Hematopoietic multipotent progenitor cell (in vitro differentiated cells): ENCODE results near the gene PLEKHA5. TPM values are rescaled to one million over a fixed set of nuclear protein-coding genes. Genes with fewer than 3 reads are reported as not detected.
"Not testable (repeated sequence)": the region's sequence is repeated elsewhere in the genome, so short reads cannot be mapped to it uniquely, and the experiment has no call there.

Experiments used
- DNase-seq, 3 donors: peaks; one replicate each; pipeline ENCODE4 v3.0.0-alpha.2; 2011 to 2015; ENCODE audit warnings: low read depth in 2 of 3, low spot score in 2 of 3
- total RNA-seq: library from RNA; depleted of rRNA; stranded (reverse); fragments of >200 nt; gene quantifications from one replicate; pipeline ENCODE4 v1.2.3, GENCODE V29; 2012

PLEKHA5 gene
- total RNA-seq, 1 donor: 14.5 TPM

DNA sequence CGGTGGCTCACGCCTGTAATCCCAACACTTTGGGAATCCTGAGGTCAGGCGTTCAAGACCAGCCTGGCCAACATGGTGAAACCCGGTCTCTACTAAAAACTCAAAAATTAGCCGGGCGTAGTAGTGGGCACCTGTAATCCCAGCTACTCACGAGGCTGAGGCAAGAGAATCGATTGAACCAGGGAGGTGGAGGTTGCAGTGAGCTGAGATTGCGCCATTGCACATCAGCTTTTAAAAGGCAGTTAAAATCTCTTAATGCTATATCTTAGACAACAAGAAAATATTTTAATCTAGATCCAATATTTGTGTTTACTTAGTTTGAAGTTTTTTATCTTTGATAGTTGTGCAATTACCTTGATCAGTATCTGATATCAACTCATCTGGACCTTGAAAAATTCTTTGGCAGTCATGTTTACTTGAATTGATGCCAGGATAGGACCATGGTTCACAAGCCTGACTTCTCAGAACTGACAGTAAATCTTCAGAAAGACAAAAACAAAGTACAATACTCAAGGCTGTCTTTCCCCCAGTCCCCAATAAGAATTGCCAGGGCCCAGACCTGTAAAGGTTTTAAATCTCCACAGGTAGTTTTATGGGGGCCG lies 174.7 kb downstream of the PLEKHA5 start:
- no peak for DNase-seq

DNA sequence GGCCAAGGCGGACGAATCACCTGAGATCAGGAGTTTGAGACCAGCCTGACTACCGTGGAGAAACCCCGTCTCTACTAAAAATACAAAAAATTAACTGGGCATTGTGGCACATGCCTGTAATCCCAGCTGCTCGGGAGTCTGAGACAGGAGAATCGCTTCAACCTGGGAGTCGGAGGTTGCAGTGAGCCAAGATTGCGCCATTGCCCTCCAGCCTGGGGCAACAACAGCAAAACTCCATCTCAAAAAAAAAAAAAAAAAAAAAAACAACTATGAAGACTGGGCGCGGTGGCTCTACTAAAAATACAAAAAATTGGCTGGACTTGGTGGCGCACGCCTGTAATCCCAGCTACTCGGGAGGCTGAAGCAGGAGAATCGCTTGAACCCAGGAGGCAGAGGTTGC lies 176.1 kb downstream of the PLEKHA5 start:
- not testable (repeated sequence) for DNase-seq

DNA sequence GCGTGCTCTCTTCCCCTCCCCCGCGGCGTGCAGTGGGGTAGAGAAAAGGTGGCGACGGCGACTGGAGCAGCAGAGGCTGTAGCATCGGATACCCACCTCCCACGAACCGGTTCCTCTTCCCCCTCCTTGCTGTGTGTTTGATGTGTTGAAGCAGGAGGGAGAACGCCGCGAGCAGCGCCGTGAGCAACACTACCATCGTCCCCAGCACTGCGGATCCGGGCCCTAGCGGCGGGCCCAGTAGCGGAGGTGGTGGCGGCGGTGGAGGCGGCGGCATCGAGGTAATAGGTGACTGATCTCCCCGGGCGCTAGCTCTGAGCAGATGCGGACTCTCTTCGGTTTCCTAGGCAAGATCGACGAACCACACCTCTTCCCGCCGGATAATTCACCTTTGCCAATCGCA lies 176.8 kb downstream of the PLEKHA5 start:
- DNase-seq: no peak

DNA sequence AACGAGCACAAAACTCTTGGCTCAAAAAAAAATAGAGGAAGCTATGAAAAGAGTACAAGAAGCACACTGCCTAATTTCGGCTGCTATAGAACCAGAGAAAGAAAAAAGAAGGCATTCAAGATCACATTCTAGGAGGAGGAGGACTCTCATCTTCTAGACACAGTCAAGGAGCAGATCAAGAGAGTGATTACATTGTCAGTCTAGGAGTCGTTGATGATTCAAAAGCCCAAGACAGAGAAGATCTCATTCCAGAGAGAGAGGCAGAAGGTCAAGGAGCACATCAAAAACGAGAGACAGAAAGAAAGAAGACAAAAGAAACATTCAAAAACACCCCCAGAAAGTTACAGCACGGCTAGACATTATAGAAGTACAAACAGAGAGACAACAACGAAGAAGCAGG lies 177.9 kb downstream of the PLEKHA5 start:
- no peak for DNase-seq

DNA sequence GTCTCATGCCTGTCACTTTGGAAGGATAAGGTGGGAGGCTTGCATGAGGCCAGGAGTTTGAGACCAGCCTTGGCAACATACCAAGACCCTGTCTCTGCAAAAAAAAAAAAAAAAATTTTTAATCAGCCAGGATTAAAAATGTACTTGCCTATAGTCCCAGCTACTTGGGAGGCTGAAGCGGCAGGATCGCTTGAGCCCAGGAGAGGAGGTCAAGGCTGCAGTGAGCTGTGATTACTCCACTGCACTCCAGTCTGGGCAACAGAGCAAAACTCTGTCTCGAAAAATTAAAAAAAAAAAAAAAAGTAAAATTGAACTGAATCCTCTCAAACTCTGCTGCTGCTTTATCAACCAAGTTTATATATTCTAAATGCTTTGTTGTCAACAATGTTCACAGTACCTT lies 181.6 kb downstream of the PLEKHA5 start:
- no peak for DNase-seq

DNA sequence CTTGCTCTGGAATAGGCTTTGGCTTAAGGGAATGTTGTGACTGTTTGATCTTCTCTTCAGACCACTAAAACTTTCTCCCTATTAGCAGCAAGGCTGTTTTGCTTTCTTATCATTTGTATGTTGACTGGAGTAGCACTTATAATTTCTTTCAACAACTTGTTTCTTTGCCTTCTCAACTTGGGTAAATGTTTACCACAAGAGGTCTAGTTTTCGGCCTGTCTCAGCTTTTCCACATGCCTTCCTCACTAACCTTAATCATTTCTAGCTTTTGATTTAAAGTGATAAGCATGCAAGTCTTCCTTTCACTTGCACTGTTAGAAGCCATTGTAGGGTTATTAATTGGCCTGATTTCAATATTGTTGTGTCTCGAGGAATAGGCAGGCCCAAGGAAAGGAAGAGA lies 183.1 kb downstream of the PLEKHA5 start:
- DNase-seq: no peak

DNA sequence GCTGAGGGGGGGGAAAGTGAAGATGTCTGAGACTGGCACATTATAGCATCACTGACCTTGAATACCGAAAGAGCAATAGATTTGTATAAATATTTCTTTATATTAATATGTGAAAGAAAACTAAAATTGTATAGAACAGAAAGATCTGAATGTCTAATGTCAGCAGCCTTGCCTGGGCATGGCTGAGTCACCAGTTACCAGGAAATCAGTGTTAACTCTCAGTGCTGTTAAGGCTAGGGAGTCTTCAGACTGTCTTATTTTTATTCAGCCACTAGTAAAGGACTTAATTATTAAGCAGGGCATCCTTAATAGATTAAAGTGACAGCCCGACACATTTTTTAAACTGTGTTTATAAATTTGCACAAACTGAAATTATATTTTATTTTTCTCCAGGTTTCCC lies 186.9 kb downstream of the PLEKHA5 start:
- DNase-seq: no peak

DNA sequence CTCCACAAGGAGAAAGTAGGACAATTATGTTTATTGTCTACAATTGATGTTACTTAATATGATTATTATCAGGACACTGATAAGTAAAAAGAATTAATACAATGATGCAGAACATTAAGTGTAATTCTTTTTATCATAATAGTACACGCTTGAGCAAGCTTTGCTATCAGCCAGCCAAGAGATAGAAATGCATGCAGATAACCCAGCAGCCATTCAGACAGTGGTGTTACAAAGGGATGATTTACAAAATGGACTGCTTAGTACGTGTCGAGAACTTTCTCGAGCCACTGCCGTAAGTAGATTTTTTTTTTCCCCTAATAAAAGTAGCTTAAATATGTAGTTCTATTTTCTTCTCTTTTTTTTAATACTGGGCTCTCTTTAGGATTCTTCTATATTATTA lies 192.8 kb downstream of the PLEKHA5 start:
- DNase-seq: no peak

DNA sequence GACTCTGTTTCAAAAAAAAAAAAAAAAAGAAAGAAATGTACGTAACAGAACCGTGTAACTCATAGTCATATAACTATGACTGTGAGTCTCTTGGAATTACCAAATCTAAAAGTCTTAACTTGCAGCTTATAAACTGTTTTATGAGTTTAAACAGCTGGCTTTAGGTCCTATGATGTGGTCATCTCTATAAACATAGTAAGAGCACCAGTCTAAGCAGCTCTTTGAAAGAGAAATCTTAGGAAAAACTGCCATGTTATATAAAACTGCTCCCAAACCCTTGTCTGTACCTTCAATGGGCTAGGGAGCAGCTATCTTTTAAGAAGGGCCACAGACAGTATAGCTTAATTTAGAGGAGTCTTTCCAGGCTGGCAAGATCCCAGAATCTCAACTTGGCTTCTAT lies 194.3 kb downstream of the PLEKHA5 start:
- no peak for DNase-seq

DNA sequence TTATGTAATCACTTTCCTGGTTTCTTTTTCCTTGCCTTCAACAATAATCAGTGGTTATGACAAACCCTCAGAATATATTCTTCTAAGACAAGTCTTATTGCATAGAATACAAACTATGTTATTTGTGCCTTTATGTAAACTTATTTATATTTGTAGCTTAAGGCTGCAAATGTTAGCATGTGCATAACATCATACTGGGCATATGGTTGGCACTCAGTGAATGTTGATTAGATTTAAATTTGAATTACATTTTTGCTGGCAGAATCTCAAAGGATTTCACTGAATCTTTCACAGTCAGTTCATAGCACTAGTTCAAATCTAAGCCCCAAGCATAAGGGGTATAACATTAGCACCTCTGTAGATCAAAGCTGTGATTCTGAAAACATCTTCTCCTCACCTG lies 196.6 kb downstream of the PLEKHA5 start:
- DNase-seq: no peak

DNA sequence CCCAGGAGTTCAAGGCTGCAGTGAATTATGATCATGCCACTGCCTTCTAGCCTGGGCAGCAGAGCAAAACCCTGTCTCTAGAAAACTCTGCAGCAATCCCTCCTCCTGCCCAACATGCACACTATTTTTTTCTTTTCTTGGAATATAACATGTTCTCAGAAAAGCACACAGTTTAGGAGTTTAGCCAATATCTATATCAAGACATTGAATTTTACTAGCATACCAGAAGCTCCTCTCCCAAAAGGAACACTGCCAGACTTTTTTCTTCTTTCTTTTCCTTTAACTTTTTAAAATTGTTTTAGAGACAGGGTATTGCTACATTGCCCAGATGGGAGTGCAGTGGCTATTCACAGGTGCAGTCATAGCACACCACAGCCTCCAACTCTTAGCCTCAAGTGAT lies 202.7 kb downstream of the PLEKHA5 start:
- DNase-seq: no peak

DNA sequence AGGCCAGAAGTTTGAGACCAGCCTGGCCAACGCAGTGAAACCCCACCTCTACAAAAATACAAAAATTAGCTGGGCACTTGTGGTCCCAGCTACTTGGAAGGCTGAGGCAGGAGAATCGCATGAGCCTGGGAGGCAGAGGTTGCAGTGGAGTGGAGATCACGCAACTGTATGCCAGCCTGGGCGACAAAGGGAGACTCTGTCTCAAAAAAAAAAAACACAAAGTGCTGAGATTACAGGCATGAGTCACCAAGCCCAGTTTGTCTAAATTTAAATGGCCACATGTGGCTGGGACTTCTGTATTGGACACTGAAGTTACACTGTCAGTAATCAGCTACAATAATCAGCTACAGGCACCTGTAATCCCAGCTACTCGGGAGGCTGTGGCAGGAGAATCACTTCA lies 208.9 kb downstream of the PLEKHA5 start:
- DNase-seq: no peak

DNA sequence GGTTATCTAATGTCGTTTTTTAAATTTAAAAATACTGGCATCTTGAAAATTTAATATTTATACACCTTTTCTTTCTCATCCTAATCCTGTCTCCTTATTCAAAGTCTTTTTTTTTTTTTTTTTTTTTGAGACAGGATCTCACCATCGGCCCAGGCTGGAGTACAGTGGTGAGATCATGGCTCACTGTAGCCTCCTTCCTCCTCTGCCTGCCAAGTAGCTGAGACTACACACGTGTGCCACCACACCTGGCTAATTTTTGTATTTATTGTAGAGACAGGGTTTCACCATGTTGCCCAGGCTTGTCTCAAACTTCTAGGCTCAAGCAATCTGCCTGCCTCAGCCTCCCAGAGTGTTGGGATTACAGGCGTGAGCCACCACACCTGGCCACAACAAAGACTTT lies 221.3 kb downstream of the PLEKHA5 start:
- not testable (repeated sequence) for DNase-seq

DNA sequence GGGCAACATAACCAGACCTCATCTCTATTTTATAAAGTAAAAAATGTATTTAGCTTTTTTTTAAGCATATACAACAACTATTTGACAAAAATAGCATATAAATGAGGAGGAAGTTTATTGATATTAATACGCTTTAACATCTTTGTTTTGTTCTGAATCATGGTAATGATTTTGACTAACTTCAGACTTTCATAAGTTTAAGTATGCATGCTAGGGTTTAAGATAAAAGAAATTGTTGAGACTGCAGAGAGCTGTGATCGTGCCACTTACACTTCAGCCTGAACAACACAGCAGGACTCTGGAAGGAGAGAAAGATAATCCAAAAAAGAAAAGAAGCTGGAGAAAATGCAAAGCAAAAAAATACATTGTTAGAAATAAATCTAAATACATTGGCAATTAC lies 221.8 kb downstream of the PLEKHA5 start:
- DNase-seq: no peak

DNA sequence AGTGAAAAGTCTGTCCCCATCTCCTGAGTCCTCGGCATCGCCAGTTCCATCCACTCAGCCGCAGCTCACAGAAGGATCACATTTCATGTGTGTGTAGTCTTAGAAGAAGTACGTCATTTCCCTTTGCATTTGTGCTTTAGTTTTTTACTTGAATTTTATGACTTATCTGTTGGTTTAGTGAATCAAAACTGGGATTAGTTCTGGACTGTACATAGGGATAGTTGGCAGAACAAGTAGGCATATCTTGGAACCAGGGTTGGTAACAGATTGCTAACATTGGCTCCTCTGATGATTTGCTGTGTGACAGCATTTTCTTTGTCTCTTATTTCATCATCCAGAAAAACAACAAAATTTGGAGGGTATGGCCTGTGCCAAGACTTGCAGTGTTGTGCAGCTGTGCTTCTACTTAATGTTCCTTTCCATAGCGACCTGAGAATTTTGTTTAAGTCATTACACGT lies 240.2 kb downstream of the PLEKHA5 start:
- DNase-seq: no peak

DNA sequence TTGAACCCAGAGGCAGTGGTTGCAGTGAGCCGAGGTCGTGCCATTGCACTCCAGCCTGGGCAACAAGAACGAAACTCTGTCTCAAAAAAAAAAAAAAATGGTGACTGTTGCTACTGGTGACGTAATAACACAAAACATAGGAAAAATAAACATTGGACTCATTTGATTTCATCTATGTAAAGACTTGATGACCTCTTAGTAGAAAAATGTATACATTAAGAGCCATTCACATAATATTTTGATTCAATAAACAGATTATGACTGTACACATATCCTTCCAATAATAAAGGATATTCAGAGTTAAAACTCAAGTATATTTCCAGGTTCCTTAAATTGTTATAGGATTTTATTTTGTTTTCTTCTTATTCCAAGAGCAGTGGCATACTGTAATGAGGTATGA lies 244.1 kb downstream of the PLEKHA5 start:
- DNase-seq: no peak

DNA sequence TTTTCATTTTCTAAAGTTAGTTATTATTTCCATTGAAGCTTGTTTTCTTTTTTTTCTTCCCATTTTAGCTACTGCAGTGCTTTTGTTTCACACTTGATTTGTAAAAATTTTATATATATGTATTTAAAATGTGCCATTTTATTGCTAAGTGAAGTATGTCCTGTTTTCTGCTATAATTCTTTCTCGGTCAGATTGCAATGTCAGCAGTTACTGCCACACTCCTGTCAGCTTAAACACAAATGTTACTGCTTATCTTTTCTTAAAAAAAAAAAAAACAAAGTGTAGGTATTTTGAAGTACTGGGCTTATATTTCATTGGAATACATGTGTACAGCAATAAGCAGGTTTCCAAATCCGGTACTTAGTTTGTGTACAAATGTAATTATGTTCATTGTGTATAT lies 246.4 kb downstream of the PLEKHA5 start:
- DNase-seq: no peak

DNA sequence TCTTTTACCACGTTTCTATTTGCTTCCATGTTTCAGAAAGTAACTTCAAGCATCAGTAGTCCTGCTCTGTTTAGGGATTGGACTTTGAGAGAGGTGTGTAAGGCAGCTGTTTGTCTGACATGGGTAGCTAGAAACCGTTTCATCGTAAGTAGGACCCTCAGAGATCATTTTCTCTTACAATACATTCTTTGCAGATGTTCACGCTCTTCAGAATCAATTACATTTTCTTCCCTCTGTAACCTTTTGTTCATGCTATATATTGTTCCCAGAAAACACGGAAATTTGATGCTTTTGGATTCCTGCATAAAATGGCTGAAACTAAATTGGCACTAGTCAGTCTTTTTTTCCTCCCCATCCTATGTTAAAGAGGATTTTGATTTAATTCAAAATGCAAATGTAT lies 247.2 kb downstream of the PLEKHA5 start:
- no peak for DNase-seq

DNA sequence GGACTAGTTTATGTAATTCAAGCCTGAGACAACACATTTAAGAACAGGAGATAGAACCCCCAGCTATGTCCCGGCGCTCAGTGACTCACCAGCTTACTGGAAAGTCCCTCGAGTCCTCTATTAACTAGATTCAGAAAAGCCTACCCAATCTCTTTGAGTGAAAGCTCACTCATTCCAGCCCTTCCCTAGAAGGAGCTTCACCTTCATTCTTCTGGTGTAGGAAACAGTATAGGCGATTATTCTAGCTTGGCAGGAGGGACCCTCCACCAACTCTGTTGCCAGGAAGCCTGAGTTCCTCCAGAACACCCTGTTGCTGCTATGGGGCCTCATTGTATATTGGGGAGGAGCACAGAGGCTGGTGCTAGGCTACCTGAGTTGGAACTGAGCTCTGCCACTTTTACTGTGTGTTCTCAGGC lies 252.6 kb downstream of the PLEKHA5 start:
- DNase-seq: peak in 2 of 3 donors; percentile 2 to 11

DNA sequence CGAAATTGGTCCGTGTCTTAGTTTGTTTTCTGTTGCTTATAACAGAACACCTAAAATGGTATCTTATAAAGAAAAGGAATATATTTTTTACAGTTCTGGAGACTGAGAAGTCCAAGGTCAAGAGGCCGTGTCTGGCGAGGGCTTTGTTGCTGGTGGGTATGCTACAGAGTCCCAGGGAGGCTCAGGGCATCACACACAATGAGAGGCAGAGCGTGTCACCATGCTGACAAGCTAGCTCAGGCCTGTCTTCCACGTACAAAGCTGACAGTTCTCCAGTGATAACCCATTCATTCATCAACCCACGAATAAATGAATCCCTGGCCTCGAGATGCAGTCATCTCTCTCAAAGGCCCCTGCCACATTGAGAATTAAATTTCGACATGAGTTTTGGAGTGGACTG lies 253.0 kb downstream of the PLEKHA5 start:
- no peak for DNase-seq

DNA sequence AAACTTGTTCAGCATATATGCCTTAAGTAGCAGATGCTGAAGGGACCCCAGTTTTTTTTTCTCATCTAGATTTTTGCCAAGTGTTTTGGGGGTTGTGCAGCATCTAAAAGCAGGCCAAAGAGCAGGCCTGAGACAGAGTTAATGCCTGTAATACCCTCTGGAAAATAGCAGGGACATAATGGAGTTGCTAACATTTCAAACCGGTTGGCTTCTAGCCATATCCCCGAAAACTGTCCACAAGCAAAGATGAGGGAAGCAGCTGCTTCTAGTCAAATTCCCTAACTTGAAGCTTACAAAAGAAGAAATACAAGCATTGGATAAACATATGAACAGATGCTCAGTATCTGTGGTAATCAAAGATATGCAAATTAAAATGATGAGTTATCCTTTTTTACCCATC lies 257.6 kb downstream of the PLEKHA5 start:
- no peak for DNase-seq

DNA sequence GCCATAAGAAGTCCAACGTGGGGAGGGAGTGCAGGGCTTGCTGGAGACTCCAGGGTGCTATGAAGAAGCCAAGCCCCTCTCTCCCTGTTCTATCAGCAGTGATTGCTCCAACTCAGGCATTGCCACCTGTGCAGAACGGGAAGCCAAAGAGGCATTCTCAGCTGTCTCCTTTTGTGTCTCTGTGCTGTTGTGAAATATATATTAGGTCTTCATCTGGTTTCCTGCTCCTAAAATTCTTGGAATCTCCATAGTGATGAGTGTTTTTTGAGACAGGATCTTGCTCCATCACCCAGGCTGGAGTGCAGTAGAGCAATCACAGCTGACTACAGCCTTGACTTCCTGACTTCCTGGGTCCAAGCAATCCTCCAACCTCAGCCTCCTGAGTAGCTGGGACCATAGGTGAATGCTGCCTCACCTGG lies 258.6 kb downstream of the PLEKHA5 start:
- DNase-seq: no peak

DNA sequence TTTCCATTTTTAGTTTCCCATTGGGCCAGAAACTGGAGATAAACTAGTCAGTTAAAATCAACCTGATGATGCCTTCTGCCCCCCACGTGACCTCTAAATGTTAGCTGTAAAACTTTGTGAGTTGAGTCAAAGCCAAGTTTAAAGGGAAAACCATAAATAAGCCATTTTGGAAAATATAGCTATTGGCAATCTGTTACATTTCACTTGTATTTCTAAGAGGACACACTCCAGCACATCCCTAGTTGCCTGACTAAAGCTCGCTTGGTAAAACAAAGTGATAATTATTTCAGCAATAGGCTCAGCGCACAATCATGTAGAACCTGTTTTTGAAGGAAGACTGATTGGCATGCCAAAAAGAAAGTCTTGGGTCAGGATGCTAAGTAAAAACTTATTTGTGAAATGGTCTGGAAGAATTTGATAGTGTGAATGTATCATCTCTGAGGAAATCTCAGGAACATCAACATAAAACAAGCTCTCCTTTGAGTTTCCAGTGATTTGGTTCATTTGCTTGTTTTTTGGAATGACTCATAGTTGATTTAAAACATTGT lies 260.6 kb downstream of the PLEKHA5 start:
- DNase-seq: no peak
